Prostate gland (tissue), 2 donors: ENCODE data around the gene SLC28A3.
"Not testable (repeated sequence)": the region's sequence is repeated elsewhere in the genome, so short reads cannot be mapped to it uniquely, and the experiment has no call there.

ENCODE experiments used
- POLR2A ChIP-seq: fragments of 450-650 bp; IDR thresholded peaks from one replicate; pipeline ENCODE4 v1.6.1; 2016; ENCODE audit warnings: antibody characterized with exemption, mild to moderate bottlenecking
- TF ChIP-seq, protein P1 (sequence below), 4 experiments: fragments of 200-600 bp in 2 of 4; fragments of 450-650 bp in 2 of 4; sonication (generic) in 2 of 4; IDR thresholded peaks; 1 replicate in 3 of 4; 2 replicates in 1 of 4; pipeline ENCODE4 v1.5.1; 2016 to 2019; ENCODE audit warnings: antibody characterized with exemption in 4 of 4, mild to moderate bottlenecking in 2 of 4, moderate library complexity in 2 of 4

DNA sequence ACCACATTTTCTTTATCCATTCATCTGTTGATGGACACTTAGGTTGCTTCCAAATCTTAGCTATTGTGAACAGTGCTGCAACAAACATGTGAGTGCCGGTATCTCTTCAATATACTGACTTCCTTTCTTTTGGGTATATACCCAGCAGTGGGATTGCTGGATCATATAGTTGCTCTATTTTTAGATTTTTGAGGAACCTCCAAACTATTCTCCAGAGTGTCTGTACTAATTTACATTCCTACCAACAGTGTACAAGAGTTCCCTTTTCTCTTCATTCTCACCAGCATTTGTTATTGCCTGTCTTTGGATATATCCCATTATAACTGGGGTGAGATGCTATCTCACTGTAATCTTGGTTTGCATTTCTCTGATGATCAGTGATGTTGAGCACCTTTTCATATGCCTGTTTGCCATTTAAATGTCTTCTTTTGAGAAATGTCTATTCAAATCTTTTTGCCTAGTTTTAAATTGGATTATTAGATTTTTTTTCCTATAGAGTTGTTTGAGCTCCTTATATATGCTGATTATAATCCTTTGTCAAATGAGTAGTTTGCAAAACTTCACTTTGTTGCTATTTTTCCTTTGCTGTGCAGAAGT, 24.4 kb upstream of the SLC28A3 start:
- TF ChIP-seq, protein P1, sequence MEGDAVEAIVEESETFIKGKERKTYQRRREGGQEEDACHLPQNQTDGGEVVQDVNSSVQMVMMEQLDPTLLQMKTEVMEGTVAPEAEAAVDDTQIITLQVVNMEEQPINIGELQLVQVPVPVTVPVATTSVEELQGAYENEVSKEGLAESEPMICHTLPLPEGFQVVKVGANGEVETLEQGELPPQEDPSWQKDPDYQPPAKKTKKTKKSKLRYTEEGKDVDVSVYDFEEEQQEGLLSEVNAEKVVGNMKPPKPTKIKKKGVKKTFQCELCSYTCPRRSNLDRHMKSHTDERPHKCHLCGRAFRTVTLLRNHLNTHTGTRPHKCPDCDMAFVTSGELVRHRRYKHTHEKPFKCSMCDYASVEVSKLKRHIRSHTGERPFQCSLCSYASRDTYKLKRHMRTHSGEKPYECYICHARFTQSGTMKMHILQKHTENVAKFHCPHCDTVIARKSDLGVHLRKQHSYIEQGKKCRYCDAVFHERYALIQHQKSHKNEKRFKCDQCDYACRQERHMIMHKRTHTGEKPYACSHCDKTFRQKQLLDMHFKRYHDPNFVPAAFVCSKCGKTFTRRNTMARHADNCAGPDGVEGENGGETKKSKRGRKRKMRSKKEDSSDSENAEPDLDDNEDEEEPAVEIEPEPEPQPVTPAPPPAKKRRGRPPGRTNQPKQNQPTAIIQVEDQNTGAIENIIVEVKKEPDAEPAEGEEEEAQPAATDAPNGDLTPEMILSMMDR (IDR thresholded peaks at IDR 0.05): not testable (repeated sequence)
- TF ChIP-seq POLR2A: not testable (repeated sequence)
